ENCODE measurements around the gene ANKS1A.

DNA sequence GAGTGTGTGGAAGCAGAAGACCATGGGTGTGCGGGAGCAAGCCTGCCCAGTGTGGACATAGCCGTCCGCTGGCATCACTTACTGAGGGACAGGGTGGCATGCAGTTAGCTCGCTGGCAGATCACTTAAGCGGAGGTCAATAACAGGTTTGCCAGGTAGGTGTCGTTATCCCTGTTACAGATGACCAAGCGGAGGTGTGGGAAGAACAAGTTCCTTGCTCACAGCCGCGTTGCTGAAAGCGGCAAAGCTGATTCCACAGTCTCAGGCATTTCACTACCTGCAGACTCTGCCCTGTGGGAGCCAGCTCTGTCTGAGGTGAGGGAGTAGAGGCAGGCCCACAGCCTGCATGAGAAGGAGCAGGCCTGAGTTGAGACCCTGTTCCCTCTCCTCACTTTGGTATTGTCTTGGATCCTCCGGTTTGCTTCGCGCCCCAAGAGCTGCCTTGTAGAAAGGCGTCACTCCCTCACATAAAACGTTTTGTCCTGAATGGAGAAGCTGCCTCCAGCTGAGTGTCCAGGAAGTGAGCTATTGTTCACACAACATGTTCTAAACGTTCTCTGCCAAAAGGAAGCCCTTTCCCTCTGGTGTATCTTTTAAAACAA is 155.2 kb downstream of the ANKS1A start:
- TF ChIP-seq, protein P1, sequence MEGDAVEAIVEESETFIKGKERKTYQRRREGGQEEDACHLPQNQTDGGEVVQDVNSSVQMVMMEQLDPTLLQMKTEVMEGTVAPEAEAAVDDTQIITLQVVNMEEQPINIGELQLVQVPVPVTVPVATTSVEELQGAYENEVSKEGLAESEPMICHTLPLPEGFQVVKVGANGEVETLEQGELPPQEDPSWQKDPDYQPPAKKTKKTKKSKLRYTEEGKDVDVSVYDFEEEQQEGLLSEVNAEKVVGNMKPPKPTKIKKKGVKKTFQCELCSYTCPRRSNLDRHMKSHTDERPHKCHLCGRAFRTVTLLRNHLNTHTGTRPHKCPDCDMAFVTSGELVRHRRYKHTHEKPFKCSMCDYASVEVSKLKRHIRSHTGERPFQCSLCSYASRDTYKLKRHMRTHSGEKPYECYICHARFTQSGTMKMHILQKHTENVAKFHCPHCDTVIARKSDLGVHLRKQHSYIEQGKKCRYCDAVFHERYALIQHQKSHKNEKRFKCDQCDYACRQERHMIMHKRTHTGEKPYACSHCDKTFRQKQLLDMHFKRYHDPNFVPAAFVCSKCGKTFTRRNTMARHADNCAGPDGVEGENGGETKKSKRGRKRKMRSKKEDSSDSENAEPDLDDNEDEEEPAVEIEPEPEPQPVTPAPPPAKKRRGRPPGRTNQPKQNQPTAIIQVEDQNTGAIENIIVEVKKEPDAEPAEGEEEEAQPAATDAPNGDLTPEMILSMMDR (conservative IDR thresholded peaks at IDR 0.05; ENCODE audit: low read depth, low read length), result no peak
- TF ChIP-seq EZH2 (IDR thresholded peaks at IDR 0.05; ENCODE audit: borderline replicate concordance, low read depth, low read length, poor library complexity, severe bottlenecking), result no peak
